ENCODE data around the gene PTX4.

PTX4 gene

GRCh38 chr16:1450841-1451240, 37.9 kb downstream of the PTX4 start:
- in situ Hi-C loops (cut with HindIII; ENCODE audit: low sequenced_read_pairs): no loop called here
- no peak for DNase-seq (ENCODE audit: low read depth, low spot score)
- TF ChIP-seq CTCF (IDR thresholded peaks at IDR 0.05; ENCODE audit: low read depth, low read length): no peak
- no peak overlapping the region for H3K4me3 ChIP-seq (ENCODE audit: low read depth, low read length)

- no peak overlapping the region for H3K4me3 ChIP-seq (ENCODE audit: low read depth, low read length)
- no peak for DNase-seq (ENCODE audit: low read depth, low spot score)
- TF ChIP-seq CTCF (IDR thresholded peaks at IDR 0.05; ENCODE audit: low read depth, low read length): no peak
- in situ Hi-C loops (cut with HindIII; ENCODE audit: low sequenced_read_pairs): no loop called here
These were observed 38.5 kb downstream of the PTX4 start for GRCh38 chr16:1450218-1450617.

GRCh38 chr16:1449201-1449788, 39.4 kb downstream of the PTX4 start:
- no peak overlapping the region for H3K4me3 ChIP-seq (ENCODE audit: low read depth, low read length)
- no peak for DNase-seq (ENCODE audit: low read depth, low spot score)
- TF ChIP-seq CTCF (IDR thresholded peaks at IDR 0.05; ENCODE audit: low read depth, low read length): no peak
- in situ Hi-C loops (cut with HindIII; ENCODE audit: low sequenced_read_pairs): no loop called here

GRCh38 chr16:1448536-1449116, 40.1 kb downstream of the PTX4 start:
- no peak for TF ChIP-seq CTCF (IDR thresholded peaks at IDR 0.05; ENCODE audit: low read depth, low read length)
- H3K4me3 ChIP-seq (ENCODE audit: low read depth, low read length): no peak overlapping the region
- in situ Hi-C loops (cut with HindIII; ENCODE audit: low sequenced_read_pairs): no loop called here
- DNase-seq (ENCODE audit: low read depth, low spot score): no peak

- no peak for DNase-seq (ENCODE audit: low read depth, low spot score)
- H3K4me3 ChIP-seq (ENCODE audit: low read depth, low read length): no peak overlapping the region
- TF ChIP-seq CTCF (IDR thresholded peaks at IDR 0.05; ENCODE audit: low read depth, low read length): no peak
- in situ Hi-C loops (cut with HindIII; ENCODE audit: low sequenced_read_pairs): no loop called here
These were observed 40.8 kb downstream of the PTX4 start for GRCh38 chr16:1447965-1448364.

GRCh38 chr16:1446296-1447080, 42.3 kb downstream of the PTX4 start:
- DNase-seq (ENCODE audit: low read depth, low spot score): no peak
- H3K4me3 ChIP-seq (ENCODE audit: low read depth, low read length): no peak overlapping the region
- no peak for TF ChIP-seq CTCF (IDR thresholded peaks at IDR 0.05; ENCODE audit: low read depth, low read length)
- in situ Hi-C loops (cut with HindIII; ENCODE audit: low sequenced_read_pairs): no loop called here

All from astrocyte of the spinal cord (primary cell).